Neural cell (in vitro differentiated cells): ENCODE results near the gene SLC26A11. TPM values are rescaled to one million over a fixed set of nuclear protein-coding genes. Genes with fewer than 3 reads are reported as not detected.

ENCODE experiments used
- H2AFZ ChIP-seq: fragments of 200-600, 300-800 bp; sonication (generic), shearing (Covaris generic); 2 replicates; pipeline ENCODE4 v1.6.0; 2014; ENCODE audit warnings: low read depth, mild to moderate bottlenecking, antibody characterized with exemption, low read length, moderate library complexity
- H3F3A ChIP-seq: fragments of 200-600 bp; shearing (Covaris generic); 2 replicates; pipeline ENCODE4 v1.6.1; 2016; ENCODE audit warnings: mild to moderate bottlenecking, moderate library complexity, mixed read lengths, antibody characterized with exemption, low read length; ENCODE audit not compliant: insufficient read depth, poor library complexity, severe bottlenecking
- H3K27ac ChIP-seq: fragments of 200-600, 300-800 bp; sonication (generic), shearing (Covaris generic); 2 replicates; pipeline ENCODE4 v1.5.1; 2014; ENCODE audit warnings: mild to moderate bottlenecking, low read length, moderate library complexity
- H3K27me3 ChIP-seq: fragments of 300-800, 200-600 bp; sonication (generic), shearing (Covaris generic); 2 replicates; pipeline ENCODE4 v1.6.0; 2014; ENCODE audit warnings: mild to moderate bottlenecking, low read depth, low read length, moderate library complexity; ENCODE audit not compliant: insufficient read depth
- H3K36me3 ChIP-seq: fragments of 300-800, 200-600 bp; sonication (generic), shearing (Covaris generic); 2 replicates; pipeline ENCODE4 v1.5.1; 2014; ENCODE audit warnings: mild to moderate bottlenecking, antibody characterized with exemption, low read length, moderate library complexity; ENCODE audit not compliant: insufficient read depth
- H3K4me2 ChIP-seq: fragments of 300-800, 200-600 bp; sonication (generic), shearing (Covaris generic); 2 replicates; pipeline ENCODE4 v1.6.0; 2014; ENCODE audit warnings: mild to moderate bottlenecking, low read length
- H3K4me3 ChIP-seq: fragments of 300-800, 200-600 bp; sonication (generic), shearing (Covaris generic); 2 replicates; pipeline ENCODE4 v1.5.1; 2014; ENCODE audit warnings: mild to moderate bottlenecking, low read length, moderate library complexity
- H3K79me2 ChIP-seq: fragments of 200-600 bp; shearing (Covaris generic); replicated peaks from 2 replicates; pipeline ENCODE4 v1.6.0; 2014; ENCODE audit warnings: mild to moderate bottlenecking, low read length, moderate library complexity; ENCODE audit not compliant: insufficient read depth
- H3K9ac ChIP-seq: fragments of 300-800, 200-600 bp; sonication (generic), shearing (Covaris generic); 2 replicates; pipeline ENCODE4 v1.6.1; 2016; ENCODE audit warnings: mild to moderate bottlenecking, low read length, mixed read lengths
- H3K9me2 ChIP-seq: fragments of 200-600 bp; shearing (Covaris generic); 2 replicates; pipeline ENCODE4 v1.6.1; 2016; ENCODE audit warnings: mild to moderate bottlenecking, low read length, mixed read lengths; ENCODE audit not compliant: insufficient read depth
- H3K9me3 ChIP-seq: fragments of 200-600, 300-800 bp; sonication (generic), shearing (Covaris generic); 2 replicates; pipeline ENCODE4 v1.6.1; 2016; ENCODE audit warnings: mild to moderate bottlenecking, mixed run types, low read length, moderate library complexity, mixed read lengths
- H4K20me1 ChIP-seq: fragments of 200-600 bp; shearing (Covaris generic); 2 replicates; pipeline ENCODE4 v1.6.1; 2016; ENCODE audit warnings: mild to moderate bottlenecking, mixed run types; ENCODE audit not compliant: insufficient read depth
- CTCF ChIP-seq: fragments of 450-650 bp; IDR thresholded peaks from 2 replicates; pipeline ENCODE4 v1.5.1; 2014; ENCODE audit warnings: antibody characterized with exemption, mild to moderate bottlenecking, moderate library complexity; ENCODE audit not compliant: poor library complexity, severe bottlenecking
- EP300 ChIP-seq: fragments of 450-650 bp; conservative IDR thresholded peaks from 2 replicates; pipeline ENCODE4 v1.6.1; 2014; ENCODE audit warnings: antibody characterized with exemption, mild to moderate bottlenecking, moderate library complexity; ENCODE audit not compliant: poor library complexity, severe bottlenecking
- EZH2 ChIP-seq: fragments of 200-600, 300-800 bp; shearing (Covaris generic), sonication (generic); IDR thresholded peaks from 2 replicates; pipeline ENCODE4 v1.6.1; 2014; ENCODE audit warnings: antibody characterized with exemption, low read length, borderline replicate concordance, mild to moderate bottlenecking; ENCODE audit not compliant: insufficient read depth, poor library complexity, severe bottlenecking
- MXI1 ChIP-seq: fragments of 450-650 bp; conservative IDR thresholded peaks from 2 replicates; pipeline ENCODE4 v1.6.1; 2014; ENCODE audit warnings: antibody characterized with exemption, mild to moderate bottlenecking; ENCODE audit not compliant: poor library complexity, severe bottlenecking
- POLR2AphosphoS5 ChIP-seq: IDR thresholded peaks from 2 replicates; pipeline ENCODE4 v1.6.1; 2012
- RAD21 ChIP-seq: fragments of 450-650 bp; conservative IDR thresholded peaks from 2 replicates; pipeline ENCODE4 v1.6.1; 2014; ENCODE audit warnings: antibody characterized with exemption, mild to moderate bottlenecking, moderate library complexity
- REST ChIP-seq: IDR thresholded peaks from 2 replicates; pipeline ENCODE4 v1.6.1; 2012; ENCODE audit warnings: borderline replicate concordance
- SMC3 ChIP-seq: fragments of 450-650 bp; conservative IDR thresholded peaks from 2 replicates; pipeline ENCODE4 v1.6.1; 2014; ENCODE audit warnings: antibody characterized with exemption, mild to moderate bottlenecking, moderate library complexity; ENCODE audit not compliant: poor library complexity
- TAF1 ChIP-seq: IDR thresholded peaks from 2 replicates; pipeline ENCODE4 v1.6.1; 2012; ENCODE audit warnings: low read depth
- polyA plus RNA-seq: library from polyadenylated mRNA; depleted of rRNA; stranded (reverse); fragments of >200 nt; gene quantifications from 2 replicates; pipeline ENCODE4 v1.2.3, GENCODE V29; 2014

Gene SLC26A11
- polyA plus RNA-seq, 1 donor from 2014 or later = 18.6 TPM

GRCh38 chr17:80261895-80262279 lies 41.7 kb downstream of the SLC26A11 start:
- no peak overlapping the region for H3K27ac ChIP-seq
- TF ChIP-seq CTCF = no peak
- TF ChIP-seq TAF1 = no peak
- no peak for TF ChIP-seq EZH2
- no peak for TF ChIP-seq RAD21
- no peak for TF ChIP-seq MXI1
- TF ChIP-seq REST = no peak
- TF ChIP-seq EP300 = no peak
- TF ChIP-seq POLR2AphosphoS5 = no peak
- TF ChIP-seq SMC3 = no peak
- H3K36me3 ChIP-seq = no peaks in the 10 kb centered on the region
- H3K9me3 ChIP-seq = no peaks in the 10 kb centered on the region
- H3K4me3 ChIP-seq = peak overlapping the region; percentile 80
- no peak overlapping the region for H3K9ac ChIP-seq
- no peaks in the 10 kb centered on the region for H4K20me1 ChIP-seq
- H3K79me2 ChIP-seq = no peaks in the 10 kb centered on the region
- no peak overlapping the region for H3K4me2 ChIP-seq
- H2AFZ ChIP-seq = no peak overlapping the region
- H3F3A ChIP-seq = no peaks in the 10 kb centered on the region
- H3K9me2 ChIP-seq = no peaks in the 10 kb centered on the region
- no peaks in the 10 kb centered on the region for H3K27me3 ChIP-seq

- Histone ChIP-seq H3K27ac (no peak overlapping the region), H3K9ac (no peak overlapping the region), H4K20me1 (no peaks in the 10 kb centered on the region), H3K79me2 (no peaks in the 10 kb centered on the region), H3K9me2 (no peaks in the 10 kb centered on the region), H3K27me3 (no peaks in the 10 kb centered on the region), H3K4me2 (no peak overlapping the region), H3K36me3 (no peaks in the 10 kb centered on the region), H3K9me3 (no peaks in the 10 kb centered on the region), H3F3A (no peaks in the 10 kb centered on the region), H3K4me3 (no peak overlapping the region), H2AFZ (no peak overlapping the region)
- TF ChIP-seq TAF1 = no peak
- no peak for TF ChIP-seq MXI1
- TF ChIP-seq EZH2 = no peak
- no peak for TF ChIP-seq CTCF
- TF ChIP-seq RAD21 = no peak
- no peak for TF ChIP-seq SMC3
- TF ChIP-seq EP300 = no peak
- no peak for TF ChIP-seq REST
- TF ChIP-seq POLR2AphosphoS5 = no peak
Observed at GRCh38 chr17:80262291-80262690, 42.1 kb downstream of the SLC26A11 start.
